H1 (cell line): Measurements from ENCODE around the gene NAPA. TPM values are rescaled to one million over a fixed set of nuclear protein-coding genes. Genes with fewer than 3 reads are reported as not detected.

Experiments
- CTCF ChIA-PET: fragments of 300-600 bp; sonication (Branson Sonifier 250); formaldehyde crosslinking; loops from one replicate; lab custom pipeline; 2021; ENCODE audit not compliant: partially characterized antibody; lab: Charles Lee
- POLR2A ChIA-PET: fragments of 300-600 bp; sonication (Branson Sonifier 250); formaldehyde crosslinking; loops from one replicate; lab custom pipeline; 2021; ENCODE audit warnings: inconsistent platforms; ENCODE audit not compliant: partially characterized antibody; lab: Charles Lee
- DNase-seq, 2 experiments: peaks; one replicate each; pipeline versions ENCODE4 v3.0.0 to v3.0.0-alpha.2; 2010 to 2022; ENCODE audit warnings: low spot score in 2 of 2, low read depth in 1 of 2, mixed read lengths in 1 of 2
- FAIRE-seq: peaks from 2 replicates; lab custom pipeline; 2011; peaks lifted over from hg19 to GRCh38; lab: Jason Lieb, UNC
- H2AFZ ChIP-seq: 2 replicates; pipeline ENCODE4 v1.8.1; 2012; ENCODE audit warnings: low read length, inconsistent platforms
- H2AK5ac ChIP-seq: 2 replicates; pipeline ENCODE4 v1.6.1; 2013; ENCODE audit warnings: low read depth, low read length
- H2BK120ac ChIP-seq: replicated peaks from 2 replicates; pipeline ENCODE3; 2013; ENCODE audit warnings: low read depth, low read length, inconsistent platforms
- H2BK12ac ChIP-seq: 2 replicates; pipeline ENCODE4 v1.6.1; 2013; ENCODE audit warnings: low read depth, low read length
- H2BK15ac ChIP-seq: 2 replicates; pipeline ENCODE4 v1.6.1; 2013; ENCODE audit warnings: low read length
- H2BK20ac ChIP-seq: 2 replicates; pipeline ENCODE4 v1.6.1; 2013; ENCODE audit warnings: low read length
- H2BK5ac ChIP-seq: 2 replicates; pipeline ENCODE4 v1.6.1; 2013; ENCODE audit warnings: low read depth, low read length
- H3K14ac ChIP-seq: 2 replicates; pipeline ENCODE4 v1.6.1; 2013; ENCODE audit warnings: inconsistent platforms; ENCODE audit not compliant: insufficient read length
- H3K18ac ChIP-seq: 2 replicates; pipeline ENCODE4 v1.6.1; 2013; ENCODE audit warnings: low read length; ENCODE audit errors: extremely low read depth
- H3K23ac ChIP-seq: 2 replicates; pipeline ENCODE4 v1.6.1; 2013; ENCODE audit warnings: inconsistent platforms; ENCODE audit not compliant: insufficient read length
- H3K23me2 ChIP-seq: 2 replicates; pipeline ENCODE4 v1.6.1; 2013; ENCODE audit warnings: low read depth, low read length
- H3K27ac ChIP-seq: 2 replicates; pipeline ENCODE4 v1.6.1; 2011; ENCODE audit warnings: low read depth, low read length, inconsistent platforms
- H3K27me3 ChIP-seq, 4 experiments: replicated peaks in 1 of 4; 1 replicate in 1 of 4; 2 replicates in 3 of 4; pipeline versions ENCODE4 v1.6.1 to v1.8.1; 2011 to 2013; ENCODE audit warnings: low read length in 3 of 4, mild to moderate bottlenecking in 3 of 4, inconsistent platforms in 2 of 4, mixed read lengths in 2 of 4, moderate library complexity in 1 of 4; ENCODE audit not compliant: control insufficient read depth in 3 of 4, insufficient read depth in 3 of 4; ENCODE audit errors: extremely low read depth in 1 of 4
- H3K36me3 ChIP-seq, 4 experiments: 2 replicates each; pipeline versions ENCODE4 v1.6.1 to v1.8.1; 2011 to 2013; ENCODE audit warnings: mild to moderate bottlenecking in 4 of 4, low read length in 3 of 4, moderate library complexity in 2 of 4, control low read depth in 1 of 4, inconsistent platforms in 1 of 4; ENCODE audit not compliant: insufficient read depth in 4 of 4, control insufficient read depth in 2 of 4
- H3K4ac ChIP-seq: replicated peaks from 2 replicates; pipeline ENCODE3; 2013; ENCODE audit warnings: low read length, low read depth, mixed read lengths, inconsistent platforms; ENCODE audit not compliant: insufficient read length
- H3K4me1 ChIP-seq, 4 experiments: replicated peaks in 1 of 4; 1 replicate in 1 of 4; 2 replicates in 3 of 4; pipeline versions ENCODE4 v1.6.1 to v1.8.1; 2011 to 2013; ENCODE audit warnings: low read length in 3 of 4, inconsistent platforms in 2 of 4, mixed read lengths in 1 of 4; ENCODE audit not compliant: insufficient read depth in 4 of 4, control insufficient read depth in 3 of 4
- H3K4me2 ChIP-seq, 2 experiments: 2 replicates each; pipeline versions ENCODE4 v1.6.1 to v1.8.1; 2011 to 2013; ENCODE audit warnings: low read depth in 2 of 2, low read length in 2 of 2, control low read depth in 1 of 2, inconsistent platforms in 1 of 2, mild to moderate bottlenecking in 1 of 2; ENCODE audit not compliant: insufficient read depth in 1 of 2
- H3K4me3 ChIP-seq, 4 experiments: fragments of 200-600, 300-600 bp in 1 of 4; sonication (generic), shearing (Covaris generic), sonication (Bioruptor Twin) in 1 of 4; 2 replicates each; pipeline versions ENCODE4 v1.5.1 to v1.8.1; 2011 to 2016; ENCODE audit warnings: low read length in 4 of 4, low read depth in 3 of 4, control low read depth in 2 of 4, inconsistent platforms in 2 of 4, mild to moderate bottlenecking in 2 of 4, mixed read lengths in 1 of 4, moderate library complexity in 1 of 4; ENCODE audit not compliant: insufficient read depth in 2 of 4; ENCODE audit errors: extremely low read depth in 1 of 4
- H3K56ac ChIP-seq: replicated peaks from 2 replicates; pipeline ENCODE3; 2013; ENCODE audit warnings: low read depth, mild to moderate bottlenecking, mixed read lengths, low read length, inconsistent platforms; ENCODE audit not compliant: insufficient read length
- H3K79me1 ChIP-seq: 2 replicates; pipeline ENCODE4 v1.6.1; 2013; ENCODE audit warnings: low read depth, low read length, control low read depth
- H3K79me2 ChIP-seq, 2 experiments: 2 replicates each; pipeline versions ENCODE4 v1.6.1 to v1.8.1; 2012 to 2013; ENCODE audit warnings: low read length in 2 of 2, mild to moderate bottlenecking in 2 of 2, inconsistent platforms in 1 of 2; ENCODE audit not compliant: insufficient read depth in 2 of 2, control insufficient read depth in 1 of 2
- H3K9ac ChIP-seq, 4 experiments: replicated peaks in 1 of 4; 1 replicate in 1 of 4; 2 replicates in 3 of 4; pipeline versions ENCODE4 v1.6.1 to v1.8.1; 2011 to 2013; ENCODE audit warnings: low read depth in 3 of 4, low read length in 3 of 4, control low read depth in 2 of 4, mild to moderate bottlenecking in 2 of 4, moderate library complexity in 2 of 4, inconsistent platforms in 1 of 4; ENCODE audit errors: extremely low read depth in 1 of 4
- H3K9me3 ChIP-seq, 2 experiments: 2 replicates each; pipeline versions ENCODE4 v1.6.1 to v1.8.1; 2012 to 2013; ENCODE audit warnings: mild to moderate bottlenecking in 2 of 2, moderate library complexity in 2 of 2, control low read depth in 1 of 2, inconsistent platforms in 1 of 2, low read depth in 1 of 2, low read length in 1 of 2, mixed read lengths in 1 of 2; ENCODE audit not compliant: insufficient read depth in 2 of 2
- H4K20me1 ChIP-seq, 2 experiments: replicated peaks in 1 of 2; 2 replicates each; pipeline versions ENCODE3 to v1.8.1; 2011 to 2013; ENCODE audit warnings: inconsistent platforms in 2 of 2, low read length in 2 of 2, mild to moderate bottlenecking in 1 of 2; ENCODE audit not compliant: insufficient read depth in 2 of 2, control insufficient read depth in 1 of 2
- H4K5ac ChIP-seq: 2 replicates; pipeline ENCODE4 v1.6.1; 2013; ENCODE audit warnings: low read length, low read depth, mixed read lengths, inconsistent platforms; ENCODE audit not compliant: insufficient read length
- H4K8ac ChIP-seq: 2 replicates; pipeline ENCODE4 v1.8.0; 2013; ENCODE audit warnings: mild to moderate bottlenecking, moderate library complexity, low read length, inconsistent platforms; ENCODE audit not compliant: insufficient read depth; ENCODE audit errors: extremely low read depth
- H4K91ac ChIP-seq: replicated peaks from 2 replicates; pipeline ENCODE3; 2013; ENCODE audit warnings: low read length, mixed read lengths, inconsistent platforms; ENCODE audit not compliant: insufficient read length
- CHD1 ChIP-seq: IDR thresholded peaks from 2 replicates; pipeline ENCODE4 v1.6.1; 2012; ENCODE audit warnings: low read depth, low read length, improper control_type of control experiment
- CTBP2 ChIP-seq: IDR thresholded peaks from 2 replicates; pipeline ENCODE4 v1.7.0; 2011; ENCODE audit warnings: borderline replicate concordance, mild to moderate bottlenecking, moderate library complexity, mixed read lengths, low read length; ENCODE audit not compliant: insufficient read depth, insufficient read length
- EGR1 ChIP-seq: IDR thresholded peaks from 2 replicates; pipeline ENCODE4 v1.6.1; 2011; ENCODE audit warnings: low read depth, low read length, borderline replicate concordance
- RBBP5 ChIP-seq: IDR thresholded peaks from 2 replicates; pipeline ENCODE4 v1.7.1; 2012; ENCODE audit warnings: low read depth, mild to moderate bottlenecking, inconsistent platforms, low read length, moderate library complexity, borderline replicate concordance
- ZNF274 ChIP-seq: IDR thresholded peaks from 2 replicates; pipeline ENCODE4 v1.7.0; 2012; ENCODE audit warnings: low read length, borderline replicate concordance; ENCODE audit errors: extremely low read depth
- WGBS, 2 experiments: shearing (Covaris generic) in 1 of 2; methylation state at CpG; one replicate each; pipeline versions ENCODE4 v1.1.6 to v1.1.7; 2013 to 2015; ENCODE audit warnings: low lambda C conversion rate in 2 of 2, mixed read lengths in 2 of 2, inconsistent platforms in 1 of 2, low coverage in 1 of 2, missing lambda C conversion rate in 1 of 2; ENCODE audit not compliant: insufficient replicate concordance in 2 of 2, insufficient coverage in 1 of 2, insufficient read length in 1 of 2; ENCODE audit errors: extremely low coverage in 1 of 2, missing lambda C conversion rate in 1 of 2; 5-methylcytosine and 5-hydroxymethylcytosine counted together
- polyA plus RNA-seq, 7 experiments: library from polyadenylated mRNA; depleted of rRNA in 3 of 7; stranded (reverse) in 5 of 7; unstranded in 2 of 7; fragments of >200 nt in 5 of 7; fragments of 200-250 nt in 2 of 7; gene quantifications; 1 replicate in 5 of 7; 2 replicates in 1 of 7; 4 replicates in 1 of 7; pipeline versions ENCODE4 v1.2.1 to v1.2.3, GENCODE V29; 2011 to 2013; ENCODE audit warnings: missing spikeins in 2 of 7, mixed read lengths in 2 of 7
- total RNA-seq: library from RNA; stranded (reverse); fragmentation: NEBNext Ultra II Directional; extraction: Animal tissue kit (Norgen Biotek cat#: 25700); gene quantifications from 2 replicates; pipeline ENCODE4 v1.2.1, GENCODE V29; 2021

Gene NAPA
- total and polyA plus RNA-seq, 2 of the 8 experiments (the other 6 are each of a cell fraction or from before 2014, with no cell fraction given): 58.5 to 78.2 TPM

- H3K27me3 ChIP-seq: no peaks in the 10 kb centered on the region
- no peak overlapping the region for H3K9ac ChIP-seq
- H4K91ac ChIP-seq: no peak overlapping the region
- no peak for FAIRE-seq
- ChIA-PET CTCF (interaction anchor here (0.6 to 3.0 kb wide), 15 partner anchors 8 to 235 kb away, joined by 3 to 11 read pairs (median 3); partner anchors contain the start of gene NOP53), POLR2A (interaction anchor here (0.8 kb wide), 1 partner anchor 14 kb away, joined by 3 read pairs; no protein-coding TSS in a partner anchor)
- no peak overlapping the region for H3K4me2 ChIP-seq
- H3K36me3 ChIP-seq: no peaks in the 10 kb centered on the region
- no peak overlapping the region for H3K14ac ChIP-seq
- H2AK5ac ChIP-seq: no peak overlapping the region
- H3K23me2 ChIP-seq: peaks cover 6% of the 10 kb centered on the region; the same call in 1 of the 2 replicates
- no peak overlapping the region for H2BK120ac ChIP-seq
- peaks cover 0 to 11% (median 4%) of the 10 kb centered on the region in 4 experiments; a peak in 5 of 7 replicates for H3K4me1 ChIP-seq
- H3K56ac ChIP-seq: no peak overlapping the region
- H2AFZ ChIP-seq: no peak overlapping the region
- H3K23ac ChIP-seq: no peak overlapping the region
- WGBS, 2 experiments: 95% methylated on average over 7 of the region's 8 CpGs; no CpG with 5 or more reads in 1 of the 2 experiments
- H4K20me1 ChIP-seq: peaks cover 9 to 23% of the 10 kb centered on the region in 2 experiments
- H3K79me2 ChIP-seq: peaks cover 7 to 84% of the 10 kb centered on the region in 2 experiments; a peak in 3 of 4 replicates
- H3K79me1 ChIP-seq: peaks cover 38% of the 10 kb centered on the region
- H2BK5ac ChIP-seq: no peak overlapping the region
- H3K9me3 ChIP-seq: no peaks in the 10 kb centered on the region
- no peak overlapping the region for H2BK12ac ChIP-seq
- no peak overlapping the region for H3K4ac ChIP-seq
- no peak overlapping the region for H4K8ac ChIP-seq
- H3K18ac ChIP-seq: no peak overlapping the region
- no peak overlapping the region for H3K27ac ChIP-seq
- no peak overlapping the region for H2BK20ac ChIP-seq
- no peak for DNase-seq
- no peak overlapping the region for H3K4me3 ChIP-seq
- no peak for TF ChIP-seq RBBP5
- TF ChIP-seq EGR1: no peak
- no peak for TF ChIP-seq CTBP2
- TF ChIP-seq CHD1: no peak
- TF ChIP-seq ZNF274: no peak
- H4K5ac ChIP-seq: no peak overlapping the region
- no peak overlapping the region for H2BK15ac ChIP-seq
Measured at GRCh38 chr19:47509973-47510372, 4.9 kb downstream of the NAPA start.
